HG03342 (cell line): ENCODE measurements around the gene ELOVL1.
"Not testable (repeated sequence)": the region's sequence is repeated elsewhere in the genome, so short reads cannot be mapped to it uniquely, and the experiment has no call there.

ENCODE experiments used
- ATAC-seq: cut with Tn5 transposase; IDR thresholded peaks from one replicate; pipeline ENCODE4 v1.9.1; 2021; ENCODE audit warnings: mild to moderate bottlenecking, moderate library complexity; ENCODE audit not compliant: unreplicated experiment

The ELOVL1 gene

GRCh38 chr1:43382027-43382779 lies 14.4 kb upstream of the ELOVL1 start:
- no peak for ATAC-seq

- ATAC-seq = no peak
Measured at GRCh38 chr1:43381612-43382011, 13.8 kb upstream of the ELOVL1 start.

GRCh38 chr1:43379476-43379875 lies 11.7 kb upstream of the ELOVL1 start:
- ATAC-seq = no peak

- ATAC-seq = no peak
Measured at GRCh38 chr1:43377831-43378230, 10.0 kb upstream of the ELOVL1 start.

- no peak for ATAC-seq
Measured at GRCh38 chr1:43376723-43377235, 9.0 kb upstream of the ELOVL1 start.

GRCh38 chr1:43373066-43373940 lies 5.5 kb upstream of the ELOVL1 start:
- no peak for ATAC-seq

GRCh38 chr1:43372172-43372571 lies 4.4 kb upstream of the ELOVL1 start:
- no peak for ATAC-seq

GRCh38 chr1:43370564-43370963 lies 2.8 kb upstream of the ELOVL1 start:
- ATAC-seq = no peak

GRCh38 chr1:43369779-43370178 lies 2.0 kb upstream of the ELOVL1 start:
- not testable (repeated sequence) for ATAC-seq

- no peak for ATAC-seq
Measured at GRCh38 chr1:43368646-43369020, 822 bp upstream of the ELOVL1 start.

GRCh38 chr1:43367026-43367903 lies 546 bp downstream of the ELOVL1 start:
- peak; percentile 36 for ATAC-seq

GRCh38 chr1:43366601-43367025 lies 1.2 kb downstream of the ELOVL1 start:
- ATAC-seq = no peak

GRCh38 chr1:43366179-43366578 lies 1.6 kb downstream of the ELOVL1 start:
- ATAC-seq = no peak

GRCh38 chr1:43365678-43366077 lies 2.1 kb downstream of the ELOVL1 start:
- no peak for ATAC-seq

- ATAC-seq = no peak
Measured at GRCh38 chr1:43363935-43364525, 3.8 kb downstream of the ELOVL1 start.

- ATAC-seq = no peak
Measured at GRCh38 chr1:43363283-43363934, 4.4 kb downstream of the ELOVL1 start.

GRCh38 chr1:43360616-43361015 lies 7.2 kb downstream of the ELOVL1 start:
- no peak for ATAC-seq

- ATAC-seq = no peak
Measured at GRCh38 chr1:43359696-43360095, 8.1 kb downstream of the ELOVL1 start.

- peak; percentile 95 for ATAC-seq
Measured at GRCh38 chr1:43358746-43359693, 8.8 kb downstream of the ELOVL1 start, which contains the start of gene CDC20. TSS of gene CDC20 (plus strand) at chr1:43358981. CDS start at chr1:43359216, 235 bp downstream.
